GM12878 (cell line): ENCODE data around the gene TRERF1. TPM values are rescaled to one million over a fixed set of nuclear protein-coding genes. Genes with fewer than 3 reads are reported as not detected.

Source experiments
- ATAC-seq: fragments of 200-7000 bp; cut with Tn5 transposase; 3 replicates; pipeline ENCODE4 v1.9.1; 2020; ENCODE audit warnings: mild to moderate bottlenecking, moderate library complexity
- BruUV-seq: library from RNA; stranded (reverse); fragments of 400-500 nt; replicated peaks from 2 replicates; lab custom pipeline; 2021; lab: Mats Ljungman, UMichigan
- CTCF ChIA-PET: fragments of 300-600 bp; sonication (Branson Sonifier 250); formaldehyde crosslinking; extraction: SDS; loops from one replicate; lab custom pipeline; 2021; ENCODE audit warnings: inconsistent platforms; lab: Yijun Ruan, JAX
- POLR2A ChIA-PET: fragments of 350-600 bp; formaldehyde crosslinking; extraction: SDS; loops from one replicate; lab custom pipeline; 2021; ENCODE audit warnings: inconsistent platforms; lab: Charles Lee
- RAD21 ChIA-PET: fragments of 300-600 bp; sonication (Branson Sonifier 250); formaldehyde crosslinking; loops from one replicate; lab custom pipeline; 2023; ENCODE audit warnings: antibody characterized with exemption; ENCODE audit not compliant: unreplicated experiment; lab: Charles Lee
- SMC1A ChIA-PET: fragments of 300-600 bp; sonication (Branson Sonifier 250); formaldehyde crosslinking; loops from one replicate; lab custom pipeline; 2023; ENCODE audit not compliant: unreplicated experiment, uncharacterized antibody; lab: Charles Lee
- DNase-seq: peaks from one replicate; pipeline ENCODE4 v3.0.0-alpha.2; 2011; ENCODE audit warnings: low read depth, low spot score
- FAIRE-seq: peaks from 3 replicates; lab custom pipeline; 2011; peaks lifted over from hg19 to GRCh38; lab: Jason Lieb, UNC
- H2AFZ ChIP-seq: 2 replicates; pipeline ENCODE4 v1.6.0; 2011; ENCODE audit warnings: low read depth, low read length, control low read depth; ENCODE audit not compliant: control insufficient read depth
- H3K27ac ChIP-seq: 2 replicates; pipeline ENCODE4 v1.5.1; 2011; ENCODE audit warnings: control low read depth; ENCODE audit not compliant: control insufficient read depth, insufficient read depth
- H3K27me3 ChIP-seq, 2 experiments: replicated peaks in 1 of 2; 2 replicates each; pipeline versions ENCODE4 v1.6.0 to v1.6.1; 2011; ENCODE audit warnings: low read length in 1 of 2; ENCODE audit not compliant: control insufficient read depth in 2 of 2, insufficient read depth in 2 of 2
- H3K36me3 ChIP-seq, 2 experiments: 2 replicates each; pipeline ENCODE4 v1.5.1; 2011; ENCODE audit warnings: low read length in 1 of 2; ENCODE audit not compliant: control insufficient read depth in 2 of 2, insufficient read depth in 2 of 2
- H3K4me1 ChIP-seq: 2 replicates; pipeline ENCODE4 v1.6.1; 2011; ENCODE audit warnings: mild to moderate bottlenecking, low read length, moderate library complexity, mixed read lengths; ENCODE audit not compliant: control insufficient read depth, insufficient read depth
- H3K4me2 ChIP-seq: 2 replicates; pipeline ENCODE4 v1.6.0; 2011; ENCODE audit warnings: control low read depth; ENCODE audit not compliant: control insufficient read depth, insufficient read depth
- H3K4me3 ChIP-seq: fragments of 200-600 bp; sonication (generic); 2 replicates; pipeline ENCODE4 v1.5.1; 2016
- H3K79me2 ChIP-seq: 2 replicates; pipeline ENCODE4 v1.6.0; 2011; ENCODE audit warnings: low read length; ENCODE audit not compliant: control insufficient read depth, insufficient read depth
- H3K9ac ChIP-seq: 2 replicates; pipeline ENCODE4 v1.8.0; 2011; ENCODE audit warnings: low read length, control low read depth, mixed read lengths; ENCODE audit not compliant: control insufficient read depth, insufficient read depth
- H3K9me3 ChIP-seq: replicated peaks from 3 replicates; pipeline ENCODE4 v1.5.1; 2011; ENCODE audit warnings: mild to moderate bottlenecking, low read length; ENCODE audit not compliant: control insufficient read depth, insufficient read depth
- H4K20me1 ChIP-seq: 2 replicates; pipeline ENCODE4 v1.6.0; 2011; ENCODE audit not compliant: control insufficient read depth, insufficient read depth
- BACH1 ChIP-seq: fragments of 450-650 bp; IDR thresholded peaks from 2 replicates; pipeline ENCODE4 v1.6.1; 2017; ENCODE audit warnings: mild to moderate bottlenecking, borderline replicate concordance
- CBFB ChIP-seq: IDR thresholded peaks from 2 replicates; pipeline ENCODE4 v1.6.1; 2016; ENCODE audit warnings: antibody characterized with exemption, low read depth
- FOS ChIP-seq: IDR thresholded peaks from 3 replicates; pipeline ENCODE4 v1.6.1; 2011; ENCODE audit warnings: borderline replicate concordance; ENCODE audit not compliant: insufficient read length; ENCODE audit errors: extremely low read depth
- PRDM15 ChIP-seq: fragments of 450-650 bp; formaldehyde crosslinking; IDR thresholded peaks from 2 replicates; pipeline ENCODE4 v1.4.0; 2020; ENCODE audit warnings: mild to moderate bottlenecking, moderate library complexity
- SREBF1 ChIP-seq: IDR thresholded peaks from 2 replicates; pipeline ENCODE4 v1.6.1; 2012; ENCODE audit warnings: mild to moderate bottlenecking, low read length
- TCF7 ChIP-seq: IDR thresholded peaks from 2 replicates; pipeline ENCODE4 v1.6.1; 2014; ENCODE audit warnings: antibody characterized with exemption, borderline replicate concordance
- ZBTB40 ChIP-seq: fragments of 450-650 bp; IDR thresholded peaks from 2 replicates; pipeline ENCODE4 v1.6.1; 2016; ENCODE audit warnings: mild to moderate bottlenecking, moderate library complexity, borderline replicate concordance
- WGBS: methylation state at CpG from one replicate; pipeline ENCODE4 v1.1.6; 2016; ENCODE audit warnings: low lambda C conversion rate; ENCODE audit not compliant: insufficient replicate concordance, insufficient coverage; ENCODE audit errors: missing lambda C conversion rate; 5-methylcytosine and 5-hydroxymethylcytosine counted together
- in situ Hi-C: fragments of 300-500 bp; cut with MboI; formaldehyde crosslinking; loops from 9 replicates; pipeline ENCODE4 v1.14.3; 2018; ENCODE audit warnings: mixed read lengths
- intact Hi-C: fragments of 100-400 bp; cut with micrococcal nuclease; formaldehyde crosslinking; loops from one replicate; pipeline ENCODE4 v1.14.2; 2022; ENCODE audit not compliant: unreplicated experiment
- polyA plus RNA-seq, 11 experiments: library from polyadenylated mRNA; depleted of rRNA in 4 of 11; unstranded in 6 of 11; stranded (reverse) in 5 of 11; fragments of >200 nt; fragmentation: Nextera tagmentation in 4 of 11; fragmentation: Illumina TruSeq in 1 of 11; extraction: Ambion mirVana in 4 of 11; extraction: Trizol in 1 of 11; gene quantifications; 1 replicate in 1 of 11; 2 replicates in 10 of 11; pipeline versions ENCODE4 v1.2.1 to v1.2.3, GENCODE V29; 2011 to 2016; ENCODE audit warnings: inconsistent platforms in 2 of 11, missing spikeins in 2 of 11, low read depth in 1 of 11
- total RNA-seq, 4 experiments: library from RNA; depleted of rRNA in 3 of 4; stranded (reverse); fragments of >200 nt in 3 of 4; fragmentation: Illumina TruSeq in 1 of 4; extraction: Trizol in 1 of 4; gene quantifications; 2 replicates each; pipeline versions ENCODE4 v1.2.1 to v1.2.3, GENCODE V29; 2013 to 2021

Gene TRERF1
- total and polyA plus RNA-seq, 10 of the 15 experiments (the other 5 are each of a cell fraction or from before 2014, with no cell fraction given) = 2.2 to 19.4 (median 7.2) TPM

- TF ChIP-seq PRDM15 (CRISPR knock-in tag) (no peak), SREBF1 (no peak), ZBTB40 (no peak)
Measured at GRCh38 chr6:42331019-42331418, 120.7 kb downstream of the TRERF1 start (continued).

DNA sequence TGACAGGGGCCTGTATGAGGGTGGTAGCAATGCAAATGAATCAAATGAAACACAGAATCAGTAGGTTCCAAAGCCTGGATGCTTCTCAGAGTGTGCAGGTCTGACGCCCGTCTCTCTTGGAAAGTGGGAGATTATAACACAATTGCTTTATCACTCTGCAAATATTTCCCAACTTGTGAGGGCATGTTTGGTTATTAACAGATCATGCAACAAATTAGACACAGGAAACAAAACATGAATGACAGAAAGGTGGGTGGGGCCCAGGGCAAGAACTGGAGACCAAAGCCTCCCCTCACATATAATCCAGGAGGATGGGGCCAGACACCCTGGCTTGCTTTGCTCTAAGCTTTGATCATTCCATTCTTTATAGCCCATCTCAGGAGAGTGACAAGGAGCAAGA is 125.5 kb downstream of the TRERF1 start:
- SMC1A ChIA-PET = interaction anchor here (1.2 kb wide), 1 partner anchor 42 kb away, joined by 3 read pairs; no protein-coding TSS in a partner anchor
- RAD21 ChIA-PET = no interaction called here
- Histone ChIP-seq H3K4me2 (no peak overlapping the region), H3K79me2 (no peaks in the 10 kb centered on the region), H3K4me3 (no peak overlapping the region), H3K9me3 (no peaks in the 10 kb centered on the region; the same call in 2 of the 3 replicates), H3K36me3 (no peaks in the 10 kb centered on the region; a peak in 1 of 4 replicates), H3K4me1 (no peaks in the 10 kb centered on the region), H3K9ac (no peak overlapping the region), H4K20me1 (no peaks in the 10 kb centered on the region), H3K27me3 (no peaks in the 10 kb centered on the region), H3K27ac (no peak overlapping the region), H2AFZ (no peak overlapping the region)
- no TSS peak for BruUV-seq
- TF ChIP-seq FOS (no peak), PRDM15 (CRISPR knock-in tag) (no peak), TCF7 (no peak), BACH1 (no peak), CBFB (no peak)
- POLR2A ChIA-PET = no interaction called here
- 97% methylated on average over 2 of the region's 2 CpGs for WGBS
- intact Hi-C loops (no loop called here), in situ Hi-C loops (no loop called here)
- ATAC-seq (no peak), FAIRE-seq (no peak), DNase-seq (no peak)
- CTCF ChIA-PET = interaction anchor here (1.0 to 2.8 kb wide), 3 partner anchors 10 to 222 kb away, joined by 3 to 7 read pairs (median 3); no protein-coding TSS in a partner anchor
